Measurements from ENCODE around the gene SEMA3C.

DNA sequence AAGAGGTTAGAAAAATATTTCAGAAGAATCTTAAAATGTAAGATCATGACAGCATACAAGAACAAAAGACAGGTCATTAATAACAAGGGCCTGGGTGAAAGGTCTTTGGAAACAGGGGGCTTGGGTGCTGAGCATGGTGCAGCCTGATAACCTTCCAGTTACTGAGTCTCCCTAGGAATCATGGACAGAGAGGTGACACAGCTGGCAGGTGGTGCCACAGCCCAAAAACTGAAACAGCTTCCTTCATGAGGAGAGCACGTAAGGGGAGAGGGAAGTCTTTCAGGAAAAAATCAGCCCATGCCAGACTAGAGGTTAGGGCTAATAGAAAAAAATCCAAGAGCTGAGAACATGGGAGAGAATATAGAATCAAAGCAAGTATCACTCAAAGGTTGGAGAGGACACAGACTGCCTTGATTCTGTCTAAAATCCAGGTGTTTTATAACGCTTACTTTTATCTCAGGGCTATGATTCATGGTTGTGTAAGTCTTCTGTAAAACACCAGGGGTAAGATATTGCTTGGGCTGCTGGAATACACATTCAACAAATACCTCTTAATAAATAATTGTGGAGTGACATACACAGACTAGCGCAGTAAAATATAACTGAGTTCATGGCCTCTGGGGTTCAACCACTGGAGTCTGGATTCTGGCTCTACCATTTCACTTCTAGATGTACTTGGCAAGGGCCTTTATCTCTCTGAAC is 88.1 kb downstream of the SEMA3C start:
- TF ChIP-seq, protein P1, sequence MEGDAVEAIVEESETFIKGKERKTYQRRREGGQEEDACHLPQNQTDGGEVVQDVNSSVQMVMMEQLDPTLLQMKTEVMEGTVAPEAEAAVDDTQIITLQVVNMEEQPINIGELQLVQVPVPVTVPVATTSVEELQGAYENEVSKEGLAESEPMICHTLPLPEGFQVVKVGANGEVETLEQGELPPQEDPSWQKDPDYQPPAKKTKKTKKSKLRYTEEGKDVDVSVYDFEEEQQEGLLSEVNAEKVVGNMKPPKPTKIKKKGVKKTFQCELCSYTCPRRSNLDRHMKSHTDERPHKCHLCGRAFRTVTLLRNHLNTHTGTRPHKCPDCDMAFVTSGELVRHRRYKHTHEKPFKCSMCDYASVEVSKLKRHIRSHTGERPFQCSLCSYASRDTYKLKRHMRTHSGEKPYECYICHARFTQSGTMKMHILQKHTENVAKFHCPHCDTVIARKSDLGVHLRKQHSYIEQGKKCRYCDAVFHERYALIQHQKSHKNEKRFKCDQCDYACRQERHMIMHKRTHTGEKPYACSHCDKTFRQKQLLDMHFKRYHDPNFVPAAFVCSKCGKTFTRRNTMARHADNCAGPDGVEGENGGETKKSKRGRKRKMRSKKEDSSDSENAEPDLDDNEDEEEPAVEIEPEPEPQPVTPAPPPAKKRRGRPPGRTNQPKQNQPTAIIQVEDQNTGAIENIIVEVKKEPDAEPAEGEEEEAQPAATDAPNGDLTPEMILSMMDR (IDR thresholded peaks at IDR 0.05) = no peak
- no peak for TF ChIP-seq POLR2A (IDR thresholded peaks at IDR 0.05)
